H1 (cell line): ENCODE data around the gene HMG20A. TPM values are rescaled to one million over a fixed set of nuclear protein-coding genes. Genes with fewer than 3 reads are reported as not detected.

Experiments used
- CTCF ChIA-PET: fragments of 300-600 bp; sonication (Branson Sonifier 250); formaldehyde crosslinking; loops from one replicate; lab custom pipeline; 2021; ENCODE audit not compliant: partially characterized antibody; lab: Charles Lee
- POLR2A ChIA-PET: fragments of 300-600 bp; sonication (Branson Sonifier 250); formaldehyde crosslinking; loops from one replicate; lab custom pipeline; 2021; ENCODE audit warnings: inconsistent platforms; ENCODE audit not compliant: partially characterized antibody; lab: Charles Lee
- DNase-seq, 2 experiments: peaks; one replicate each; pipeline versions ENCODE4 v3.0.0 to v3.0.0-alpha.2; 2010 to 2022; ENCODE audit warnings: low spot score in 2 of 2, low read depth in 1 of 2, mixed read lengths in 1 of 2
- FAIRE-seq: peaks from 2 replicates; lab custom pipeline; 2011; peaks lifted over from hg19 to GRCh38; lab: Jason Lieb, UNC
- H2AFZ ChIP-seq: 2 replicates; pipeline ENCODE4 v1.8.1; 2012; ENCODE audit warnings: low read length, inconsistent platforms
- H2AK5ac ChIP-seq: 2 replicates; pipeline ENCODE4 v1.6.1; 2013; ENCODE audit warnings: low read depth, low read length
- H2BK120ac ChIP-seq: replicated peaks from 2 replicates; pipeline ENCODE3; 2013; ENCODE audit warnings: low read depth, low read length, inconsistent platforms
- H2BK12ac ChIP-seq: 2 replicates; pipeline ENCODE4 v1.6.1; 2013; ENCODE audit warnings: low read depth, low read length
- H2BK15ac ChIP-seq: 2 replicates; pipeline ENCODE4 v1.6.1; 2013; ENCODE audit warnings: low read length
- H2BK20ac ChIP-seq: 2 replicates; pipeline ENCODE4 v1.6.1; 2013; ENCODE audit warnings: low read length
- H2BK5ac ChIP-seq: 2 replicates; pipeline ENCODE4 v1.6.1; 2013; ENCODE audit warnings: low read depth, low read length
- H3K14ac ChIP-seq: 2 replicates; pipeline ENCODE4 v1.6.1; 2013; ENCODE audit warnings: inconsistent platforms; ENCODE audit not compliant: insufficient read length
- H3K18ac ChIP-seq: 2 replicates; pipeline ENCODE4 v1.6.1; 2013; ENCODE audit warnings: low read length; ENCODE audit errors: extremely low read depth
- H3K23ac ChIP-seq: 2 replicates; pipeline ENCODE4 v1.6.1; 2013; ENCODE audit warnings: inconsistent platforms; ENCODE audit not compliant: insufficient read length
- H3K23me2 ChIP-seq: 2 replicates; pipeline ENCODE4 v1.6.1; 2013; ENCODE audit warnings: low read depth, low read length
- H3K27ac ChIP-seq: 2 replicates; pipeline ENCODE4 v1.6.1; 2011; ENCODE audit warnings: low read depth, low read length, inconsistent platforms
- H3K27me3 ChIP-seq, 4 experiments: replicated peaks in 1 of 4; 1 replicate in 1 of 4; 2 replicates in 3 of 4; pipeline versions ENCODE4 v1.6.1 to v1.8.1; 2011 to 2013; ENCODE audit warnings: low read length in 3 of 4, mild to moderate bottlenecking in 3 of 4, inconsistent platforms in 2 of 4, mixed read lengths in 2 of 4, moderate library complexity in 1 of 4; ENCODE audit not compliant: control insufficient read depth in 3 of 4, insufficient read depth in 3 of 4; ENCODE audit errors: extremely low read depth in 1 of 4
- H3K36me3 ChIP-seq, 4 experiments: 2 replicates each; pipeline versions ENCODE4 v1.6.1 to v1.8.1; 2011 to 2013; ENCODE audit warnings: mild to moderate bottlenecking in 4 of 4, low read length in 3 of 4, moderate library complexity in 2 of 4, control low read depth in 1 of 4, inconsistent platforms in 1 of 4; ENCODE audit not compliant: insufficient read depth in 4 of 4, control insufficient read depth in 2 of 4
- H3K4ac ChIP-seq: replicated peaks from 2 replicates; pipeline ENCODE3; 2013; ENCODE audit warnings: low read length, low read depth, mixed read lengths, inconsistent platforms; ENCODE audit not compliant: insufficient read length
- H3K4me1 ChIP-seq, 4 experiments: replicated peaks in 1 of 4; 1 replicate in 1 of 4; 2 replicates in 3 of 4; pipeline versions ENCODE4 v1.6.1 to v1.8.1; 2011 to 2013; ENCODE audit warnings: low read length in 3 of 4, inconsistent platforms in 2 of 4, mixed read lengths in 1 of 4; ENCODE audit not compliant: insufficient read depth in 4 of 4, control insufficient read depth in 3 of 4
- H3K4me2 ChIP-seq, 2 experiments: 2 replicates each; pipeline versions ENCODE4 v1.6.1 to v1.8.1; 2011 to 2013; ENCODE audit warnings: low read depth in 2 of 2, low read length in 2 of 2, control low read depth in 1 of 2, inconsistent platforms in 1 of 2, mild to moderate bottlenecking in 1 of 2; ENCODE audit not compliant: insufficient read depth in 1 of 2
- H3K4me3 ChIP-seq, 4 experiments: fragments of 200-600, 300-600 bp in 1 of 4; sonication (generic), shearing (Covaris generic), sonication (Bioruptor Twin) in 1 of 4; 2 replicates each; pipeline versions ENCODE4 v1.5.1 to v1.8.1; 2011 to 2016; ENCODE audit warnings: low read length in 4 of 4, low read depth in 3 of 4, control low read depth in 2 of 4, inconsistent platforms in 2 of 4, mild to moderate bottlenecking in 2 of 4, mixed read lengths in 1 of 4, moderate library complexity in 1 of 4; ENCODE audit not compliant: insufficient read depth in 2 of 4; ENCODE audit errors: extremely low read depth in 1 of 4
- H3K56ac ChIP-seq: replicated peaks from 2 replicates; pipeline ENCODE3; 2013; ENCODE audit warnings: low read depth, mild to moderate bottlenecking, mixed read lengths, low read length, inconsistent platforms; ENCODE audit not compliant: insufficient read length
- H3K79me1 ChIP-seq: 2 replicates; pipeline ENCODE4 v1.6.1; 2013; ENCODE audit warnings: low read depth, low read length, control low read depth
- H3K79me2 ChIP-seq, 2 experiments: 2 replicates each; pipeline versions ENCODE4 v1.6.1 to v1.8.1; 2012 to 2013; ENCODE audit warnings: low read length in 2 of 2, mild to moderate bottlenecking in 2 of 2, inconsistent platforms in 1 of 2; ENCODE audit not compliant: insufficient read depth in 2 of 2, control insufficient read depth in 1 of 2
- H3K9ac ChIP-seq, 4 experiments: replicated peaks in 1 of 4; 1 replicate in 1 of 4; 2 replicates in 3 of 4; pipeline versions ENCODE4 v1.6.1 to v1.8.1; 2011 to 2013; ENCODE audit warnings: low read depth in 3 of 4, low read length in 3 of 4, control low read depth in 2 of 4, mild to moderate bottlenecking in 2 of 4, moderate library complexity in 2 of 4, inconsistent platforms in 1 of 4; ENCODE audit errors: extremely low read depth in 1 of 4
- H3K9me3 ChIP-seq, 2 experiments: 2 replicates each; pipeline versions ENCODE4 v1.6.1 to v1.8.1; 2012 to 2013; ENCODE audit warnings: mild to moderate bottlenecking in 2 of 2, moderate library complexity in 2 of 2, control low read depth in 1 of 2, inconsistent platforms in 1 of 2, low read depth in 1 of 2, low read length in 1 of 2, mixed read lengths in 1 of 2; ENCODE audit not compliant: insufficient read depth in 2 of 2
- H4K20me1 ChIP-seq, 2 experiments: replicated peaks in 1 of 2; 2 replicates each; pipeline versions ENCODE3 to v1.8.1; 2011 to 2013; ENCODE audit warnings: inconsistent platforms in 2 of 2, low read length in 2 of 2, mild to moderate bottlenecking in 1 of 2; ENCODE audit not compliant: insufficient read depth in 2 of 2, control insufficient read depth in 1 of 2
- H4K5ac ChIP-seq: 2 replicates; pipeline ENCODE4 v1.6.1; 2013; ENCODE audit warnings: low read length, low read depth, mixed read lengths, inconsistent platforms; ENCODE audit not compliant: insufficient read length
- H4K8ac ChIP-seq: 2 replicates; pipeline ENCODE4 v1.8.0; 2013; ENCODE audit warnings: mild to moderate bottlenecking, moderate library complexity, low read length, inconsistent platforms; ENCODE audit not compliant: insufficient read depth; ENCODE audit errors: extremely low read depth
- H4K91ac ChIP-seq: replicated peaks from 2 replicates; pipeline ENCODE3; 2013; ENCODE audit warnings: low read length, mixed read lengths, inconsistent platforms; ENCODE audit not compliant: insufficient read length
- CBX5 ChIP-seq: fragments of 300-800, 300-1000 bp; sonication (generic); IDR thresholded peaks from 2 replicates; pipeline ENCODE4 v1.7.1; 2016; ENCODE audit warnings: antibody characterized with exemption, low read length, low read depth
- CHD2 ChIP-seq: IDR thresholded peaks from 2 replicates; pipeline ENCODE4 v1.6.1; 2012; ENCODE audit warnings: low read length, improper control_type of control experiment
- EGR1 ChIP-seq: IDR thresholded peaks from 2 replicates; pipeline ENCODE4 v1.6.1; 2011; ENCODE audit warnings: low read depth, low read length, borderline replicate concordance
- EP300 ChIP-seq, 2 experiments: IDR thresholded peaks; 1 replicate in 1 of 2; 2 replicates in 1 of 2; pipeline ENCODE4 v1.6.1; 2011 to 2012; ENCODE audit warnings: low read depth in 2 of 2, low read length in 2 of 2, mild to moderate bottlenecking in 2 of 2, borderline replicate concordance in 1 of 2, inconsistent platforms in 1 of 2, moderate library complexity in 1 of 2
- EZH2 ChIP-seq: fragments of 200-600 bp; sonication (generic); IDR thresholded peaks from 2 replicates; pipeline ENCODE4 v1.7.1; 2012; ENCODE audit warnings: low read depth, mild to moderate bottlenecking, moderate library complexity, low read length, inconsistent platforms; ENCODE audit not compliant: severe bottlenecking
- GTF2F1 ChIP-seq: IDR thresholded peaks from 2 replicates; pipeline ENCODE4 v1.6.1; 2012; ENCODE audit warnings: low read depth, low read length, improper control_type of control experiment, borderline replicate concordance
- JUND ChIP-seq: IDR thresholded peaks from 2 replicates; pipeline ENCODE4 v1.6.1; 2011; ENCODE audit warnings: mild to moderate bottlenecking, improper control_type of control experiment, low read length
- KDM1A ChIP-seq: fragments of 200-600, 300-600 bp; sonication (generic); IDR thresholded peaks from 2 replicates; pipeline ENCODE4 v1.7.1; 2016; ENCODE audit warnings: mild to moderate bottlenecking, low read length, borderline replicate concordance
- MAX ChIP-seq: IDR thresholded peaks from 2 replicates; pipeline ENCODE4 v1.6.1; 2012; ENCODE audit warnings: inconsistent platforms
- SIN3A ChIP-seq, 2 experiments: IDR thresholded peaks in 1 of 2; conservative IDR thresholded peaks in 1 of 2; 2 replicates each; pipeline ENCODE4 v1.6.1; 2011 to 2012; ENCODE audit warnings: low read length in 2 of 2, improper control_type of control experiment in 1 of 2, low read depth in 1 of 2, mild to moderate bottlenecking in 1 of 2
- SP1 ChIP-seq: IDR thresholded peaks from 2 replicates; pipeline ENCODE4 v1.6.1; 2011; ENCODE audit warnings: low read depth, low read length
- SRF ChIP-seq: IDR thresholded peaks from 2 replicates; pipeline ENCODE4 v1.6.1; 2011; ENCODE audit warnings: mild to moderate bottlenecking, low read depth, low read length, moderate library complexity
- WGBS, 2 experiments: shearing (Covaris generic) in 1 of 2; methylation state at CpG; one replicate each; pipeline versions ENCODE4 v1.1.6 to v1.1.7; 2013 to 2015; ENCODE audit warnings: low lambda C conversion rate in 2 of 2, mixed read lengths in 2 of 2, inconsistent platforms in 1 of 2, low coverage in 1 of 2, missing lambda C conversion rate in 1 of 2; ENCODE audit not compliant: insufficient replicate concordance in 2 of 2, insufficient coverage in 1 of 2, insufficient read length in 1 of 2; ENCODE audit errors: extremely low coverage in 1 of 2, missing lambda C conversion rate in 1 of 2; 5-methylcytosine and 5-hydroxymethylcytosine counted together
- polyA plus RNA-seq, 7 experiments: library from polyadenylated mRNA; depleted of rRNA in 3 of 7; stranded (reverse) in 5 of 7; unstranded in 2 of 7; fragments of >200 nt in 5 of 7; fragments of 200-250 nt in 2 of 7; gene quantifications; 1 replicate in 5 of 7; 2 replicates in 1 of 7; 4 replicates in 1 of 7; pipeline versions ENCODE4 v1.2.1 to v1.2.3, GENCODE V29; 2011 to 2013; ENCODE audit warnings: missing spikeins in 2 of 7, mixed read lengths in 2 of 7
- total RNA-seq: library from RNA; stranded (reverse); fragmentation: NEBNext Ultra II Directional; extraction: Animal tissue kit (Norgen Biotek cat#: 25700); gene quantifications from 2 replicates; pipeline ENCODE4 v1.2.1, GENCODE V29; 2021

The HMG20A gene
- total and polyA plus RNA-seq, 2 of the 8 experiments (the other 6 are each of a cell fraction or from before 2014, with no cell fraction given), result 52.1 to 59.7 TPM

GRCh38 chr15:77413699-77414349, 6.9 kb upstream of the HMG20A start:
- Histone ChIP-seq H3K4ac (no peak overlapping the region), H3K23ac (no peak overlapping the region), H4K5ac (no peak overlapping the region), H3K56ac (no peak overlapping the region), H3K36me3 (no peaks in the 10 kb centered on the region; a peak in 1 of 8 replicates), H3K23me2 (peaks cover 5% of the 10 kb centered on the region; the same call in 1 of the 2 replicates), H3K79me1 (peaks cover 2% of the 10 kb centered on the region; the same call in 1 of the 2 replicates), H3K18ac (no peak overlapping the region), H3K27ac (no peak overlapping the region), H4K8ac (no peak overlapping the region), H2AK5ac (no peak overlapping the region), H4K91ac (no peak overlapping the region), H3K79me2 (peaks cover 0 to 98% of the 10 kb centered on the region in 2 experiments; a peak in 3 of 4 replicates), H3K4me3 (no peak overlapping the region), H2BK20ac (no peak overlapping the region), H2BK5ac (no peak overlapping the region), H3K4me2 (no peak overlapping the region), H3K27me3 (no peaks in the 10 kb centered on the region), H2BK15ac (no peak overlapping the region), H3K4me1 (peaks cover 0 to 19% (median 8%) of the 10 kb centered on the region in 4 experiments; a peak in 6 of 7 replicates), H2BK12ac (no peak overlapping the region), H4K20me1 (peaks cover 13 to 17% of the 10 kb centered on the region in 2 experiments), H2AFZ (no peak overlapping the region), H3K9me3 (no peaks in the 10 kb centered on the region), H3K9ac (no peak overlapping the region), H2BK120ac (no peak overlapping the region), H3K14ac (no peak overlapping the region)
- WGBS, 2 experiments, result 92% methylated on average over 4 of the region's 4 CpGs; no CpG with 5 or more reads in 1 of the 2 experiments
- no peak for FAIRE-seq
- ChIA-PET CTCF (interaction anchor here (0.6 to 1.8 kb wide), 2 partner anchors 32 to 83 kb away, joined by 3 to 4 read pairs; no protein-coding TSS in a partner anchor), POLR2A (interaction anchor here (0.6 to 1.5 kb wide), 2 partner anchors 8 to 25 kb away, joined by 3 to 7 read pairs; no protein-coding TSS in a partner anchor)
- no peak for DNase-seq
- no peak for TF ChIP-seq SIN3A (conservative IDR thresholded peaks at IDR 0.05 in 1 of 2, IDR thresholded peaks at IDR 0.05 in 1 of 2; ENCODE audit: low read depth in 1 of 2, low read length in 2 of 2)
- no peak for TF ChIP-seq MAX
- TF ChIP-seq EGR1, result no peak
- no peak for TF ChIP-seq EP300 (IDR thresholded peaks at IDR 0.05; ENCODE audit: borderline replicate concordance in 1 of 2, low read depth in 2 of 2, low read length in 2 of 2)
- no peak for TF ChIP-seq SP1
- no peak for TF ChIP-seq GTF2F1
- no peak for TF ChIP-seq SRF
- no peak for TF ChIP-seq KDM1A
- no peak for TF ChIP-seq EZH2
- no peak for TF ChIP-seq JUND
- no peak for TF ChIP-seq CHD2
- TF ChIP-seq CBX5, result no peak
